BLaER1 treated with 17β-estradiol and CSF1 and Interleukin-3, amounts not matched to agents 10 nM and 100 nM (cell line): Measurements from ENCODE around the gene KLHDC3.
A peak's percentile ranks its signal among the peaks of the same experiment; 100 is the strongest.

Experiments
- H3K27ac ChIP-seq, 11 experiments: shearing (Covaris generic); formaldehyde crosslinking; 2 replicates each; pipeline ENCODE4 v1.8.1; 2022
- H3K27me3 ChIP-seq, 11 experiments: shearing (Covaris generic); formaldehyde crosslinking; 2 replicates each; pipeline ENCODE4 v1.8.1; 2022
- H3K36me3 ChIP-seq, 11 experiments: shearing (Covaris generic); formaldehyde crosslinking; 2 replicates each; pipeline ENCODE4 v1.8.1; 2022
- H3K4me1 ChIP-seq, 10 experiments: shearing (Covaris generic); formaldehyde crosslinking; 2 replicates each; pipeline ENCODE4 v1.8.1; 2022
- H3K4me2 ChIP-seq, 11 experiments: shearing (Covaris generic); formaldehyde crosslinking; 2 replicates each; pipeline ENCODE4 v1.8.1; 2022
- H3K4me3 ChIP-seq, 10 experiments: shearing (Covaris generic); formaldehyde crosslinking; 2 replicates each; pipeline ENCODE4 v1.8.1; 2022
- H3K9ac ChIP-seq, 11 experiments: shearing (Covaris generic); formaldehyde crosslinking; 2 replicates each; pipeline ENCODE4 v1.8.1; 2022
- H3K9me3 ChIP-seq, 11 experiments: shearing (Covaris generic); formaldehyde crosslinking; replicated peaks in 1 of 11; 2 replicates each; pipeline ENCODE4 v1.8.1; 2022
- H4K20me1 ChIP-seq, 11 experiments: shearing (Covaris generic); formaldehyde crosslinking; 2 replicates each; pipeline ENCODE4 v1.8.1; 2022
- Cebpa-rat ChIP-seq, 11 experiments: shearing (Covaris generic); IDR thresholded peaks; 2 replicates each; pipeline ENCODE4 v1.8.1; 2022

The KLHDC3 gene

GRCh38 chr6:43013843-43014433 lies at the start of gene KLHDC3, which contains the start of gene MEA1:
TSS of gene KLHDC3 (plus strand) at chr6:43014249. CDS start at chr6:43017193, 2,944 bp downstream.
TSS of gene MEA1 (minus strand) at chr6:43013946. CDS start at chr6:43013813, 133 bp downstream.
- Histone ChIP-seq H4K20me1 (peaks cover 8 to 66% (median 37%) of the 10 kb centered on the region in 11 experiments; a peak in 18 of 22 replicates), H3K9me3 (no peaks in the 10 kb centered on the region), H3K4me1 (peaks cover 45 to 63% (median 54%) of the 10 kb centered on the region in 10 experiments), H3K4me3 (peak within 1 kb of the TSS; percentile 73 to 89 (median 83)), H3K27me3 (no peaks in the 10 kb centered on the region), H3K9ac (peak within 1 kb of the TSS; percentile 77 to 90 (median 84)), H3K27ac (peak within 1 kb of the TSS; percentile 55 to 82 (median 76); a peak in 21 of 22 replicates), H3K36me3 (peaks cover 55 to 62% (median 60%) of the 10 kb centered on the region in 11 experiments), H3K4me2 (peak within 1 kb of the TSS; percentile 95 to 100 (median 97))
- no peak for TF ChIP-seq Cebpa-rat (IDR thresholded peaks at IDR 0.05)

- peaks cover 66 to 93% (median 80%) of the 10 kb centered on the region in 11 experiments for H3K36me3 ChIP-seq
- no peak overlapping the region for H3K27ac ChIP-seq
- TF ChIP-seq Cebpa-rat (IDR thresholded peaks at IDR 0.05), result no peak
- H3K4me2 ChIP-seq, result peak overlapping the region in 3 of 11 experiments; percentile 24 to 36 (median 28); a peak in 3 of 22 replicates
- H3K9ac ChIP-seq, result peak overlapping the region in 2 of 11 experiments; percentile 7 to 26; a peak in 1 of 22 replicates
- H4K20me1 ChIP-seq, result peaks cover 0 to 59% (median 15%) of the 10 kb centered on the region in 11 experiments; a peak in 13 of 22 replicates
- no peak overlapping the region for H3K4me3 ChIP-seq
- peaks cover 0 to 44% (median 26%) of the 10 kb centered on the region in 10 experiments; a peak in 15 of 20 replicates for H3K4me1 ChIP-seq
- peaks cover 0 to 13% (median 10%) of the 10 kb centered on the region in 11 experiments; a peak in 18 of 22 replicates for H3K27me3 ChIP-seq
- H3K9me3 ChIP-seq, result no peaks in the 10 kb centered on the region
Observed at GRCh38 chr6:42966571-42966970, 47.5 kb upstream of the KLHDC3 start.

- peak overlapping the region in 5 of 11 experiments; percentile 14 to 31 (median 19); a peak in 5 of 22 replicates for H3K9ac ChIP-seq
Observed at GRCh38 chr6:42967228-42967627, 46.8 kb upstream of the KLHDC3 start.

GRCh38 chr6:42968126-42968701 lies 45.8 kb upstream of the KLHDC3 start:
- Histone ChIP-seq H3K36me3 (peaks cover 59 to 91% (median 71%) of the 10 kb centered on the region in 11 experiments), H3K4me3 (no peak overlapping the region), H3K9me3 (no peaks in the 10 kb centered on the region), H3K27me3 (no peaks in the 10 kb centered on the region), H3K4me2 (no peak overlapping the region), H3K9ac (peak overlapping the region in 2 of 11 experiments; percentile 12 to 18; a peak in 1 of 22 replicates), H3K27ac (no peak overlapping the region), H3K4me1 (peaks cover 0 to 52% (median 31%) of the 10 kb centered on the region in 10 experiments; a peak in 15 of 20 replicates), H4K20me1 (peaks cover 0 to 58% (median 13%) of the 10 kb centered on the region in 11 experiments; a peak in 10 of 22 replicates)
- no peak for TF ChIP-seq Cebpa-rat (IDR thresholded peaks at IDR 0.05)

More at GRCh38 chr6:42967228-42967627, 46.8 kb upstream of the KLHDC3 start:
- H3K4me3 ChIP-seq, result no peak overlapping the region
- TF ChIP-seq Cebpa-rat (IDR thresholded peaks at IDR 0.05), result no peak
- H3K36me3 ChIP-seq, result peaks cover 61 to 92% (median 76%) of the 10 kb centered on the region in 11 experiments
- no peaks in the 10 kb centered on the region for H3K9me3 ChIP-seq
- peaks cover 0 to 62% (median 14%) of the 10 kb centered on the region in 11 experiments; a peak in 12 of 22 replicates for H4K20me1 ChIP-seq
- peak overlapping the region in 3 of 11 experiments; percentile 1 to 28 (median 15); a peak in 3 of 22 replicates for H3K4me2 ChIP-seq
- H3K27me3 ChIP-seq, result peaks cover 0 to 6% (median 4%) of the 10 kb centered on the region in 11 experiments; a peak in 14 of 22 replicates
- H3K27ac ChIP-seq, result no peak overlapping the region; a peak in 1 of 22 replicates
- H3K4me1 ChIP-seq, result peaks cover 0 to 50% (median 31%) of the 10 kb centered on the region in 10 experiments; a peak in 15 of 20 replicates

- Histone ChIP-seq H3K27me3 (no peaks in the 10 kb centered on the region), H3K4me3 (no peak overlapping the region), H3K4me1 (peaks cover 0 to 52% (median 31%) of the 10 kb centered on the region in 10 experiments; a peak in 15 of 20 replicates), H3K9me3 (no peaks in the 10 kb centered on the region), H3K9ac (peak overlapping the region in 3 of 11 experiments; percentile 12 to 45 (median 18); a peak in 2 of 22 replicates), H3K27ac (no peak overlapping the region), H4K20me1 (peaks cover 0 to 63% (median 13%) of the 10 kb centered on the region in 11 experiments; a peak in 10 of 22 replicates), H3K4me2 (no peak overlapping the region), H3K36me3 (peaks cover 60 to 93% (median 72%) of the 10 kb centered on the region in 11 experiments)
- TF ChIP-seq Cebpa-rat (IDR thresholded peaks at IDR 0.05), result no peak
Observed at GRCh38 chr6:42968783-42969182, 45.3 kb upstream of the KLHDC3 start.

GRCh38 chr6:42969431-42969830 lies 44.6 kb upstream of the KLHDC3 start:
- Histone ChIP-seq H3K4me3 (no peak overlapping the region), H3K9me3 (no peaks in the 10 kb centered on the region), H3K4me1 (peaks cover 0 to 52% (median 31%) of the 10 kb centered on the region in 10 experiments; a peak in 15 of 20 replicates), H3K9ac (peak overlapping the region in 3 of 11 experiments; percentile 12 to 45 (median 16); a peak in 2 of 22 replicates), H4K20me1 (peaks cover 0 to 61% (median 14%) of the 10 kb centered on the region in 11 experiments; a peak in 10 of 22 replicates), H3K36me3 (peaks cover 56 to 92% (median 71%) of the 10 kb centered on the region in 11 experiments), H3K4me2 (no peak overlapping the region), H3K27me3 (no peaks in the 10 kb centered on the region), H3K27ac (peak overlapping the region in 2 of 11 experiments; percentile 13 to 60; a peak in 2 of 22 replicates)
- TF ChIP-seq Cebpa-rat (IDR thresholded peaks at IDR 0.05), result no peak

- H3K27ac ChIP-seq, result peak overlapping the region in 2 of 11 experiments; percentile 3 to 60; a peak in 2 of 22 replicates
- H3K36me3 ChIP-seq, result peaks cover 54 to 91% (median 70%) of the 10 kb centered on the region in 11 experiments
- H3K4me1 ChIP-seq, result peaks cover 0 to 52% (median 31%) of the 10 kb centered on the region in 10 experiments; a peak in 15 of 20 replicates
- H3K27me3 ChIP-seq, result no peaks in the 10 kb centered on the region
- H4K20me1 ChIP-seq, result peaks cover 0 to 56% (median 13%) of the 10 kb centered on the region in 11 experiments; a peak in 9 of 22 replicates
- H3K4me3 ChIP-seq, result no peak overlapping the region
- 0 out of 22 replicates have a peak overlapping the region, but pooled peaks of 1 of the 11 experiments have one; percentile 12 for H3K9ac ChIP-seq
- no peak for TF ChIP-seq Cebpa-rat (IDR thresholded peaks at IDR 0.05)
- no peaks in the 10 kb centered on the region for H3K9me3 ChIP-seq
- no peak overlapping the region for H3K4me2 ChIP-seq
Observed at GRCh38 chr6:42969934-42970333, 44.1 kb upstream of the KLHDC3 start.

- Histone ChIP-seq H4K20me1 (peaks cover 0 to 47% (median 13%) of the 10 kb centered on the region in 11 experiments; a peak in 9 of 22 replicates), H3K36me3 (peaks cover 45 to 81% (median 60%) of the 10 kb centered on the region in 11 experiments), H3K9ac (peak overlapping the region in 2 of 11 experiments; percentile 20 to 30; a peak in 2 of 22 replicates), H3K4me1 (peaks cover 10 to 57% (median 36%) of the 10 kb centered on the region in 10 experiments; a peak in 16 of 20 replicates), H3K27ac (peak overlapping the region in 8 of 11 experiments; percentile 4 to 60 (median 30); a peak in 11 of 22 replicates), H3K9me3 (no peaks in the 10 kb centered on the region), H3K4me2 (peak overlapping the region in 7 of 11 experiments; percentile 12 to 73 (median 64); a peak in 13 of 22 replicates), H3K4me3 (no peak overlapping the region), H3K27me3 (no peaks in the 10 kb centered on the region)
- no peak for TF ChIP-seq Cebpa-rat (IDR thresholded peaks at IDR 0.05)
Observed at GRCh38 chr6:42970871-42971612, 43.0 kb upstream of the KLHDC3 start.
